GM12878 (cell line): ENCODE results near the gene SCARB1. TPM values are rescaled to one million over a fixed set of nuclear protein-coding genes. Genes with fewer than 3 reads are reported as not detected.

ENCODE experiments used
- ATAC-seq: fragments of 200-7000 bp; cut with Tn5 transposase; 3 replicates; pipeline ENCODE4 v1.9.1; 2020; ENCODE audit warnings: mild to moderate bottlenecking, moderate library complexity
- BruUV-seq: library from RNA; stranded (reverse); fragments of 400-500 nt; replicated peaks from 2 replicates; lab custom pipeline; 2021; lab: Mats Ljungman, UMichigan
- CTCF ChIA-PET: fragments of 300-600 bp; sonication (Branson Sonifier 250); formaldehyde crosslinking; extraction: SDS; loops from one replicate; lab custom pipeline; 2021; ENCODE audit warnings: inconsistent platforms; lab: Yijun Ruan, JAX
- POLR2A ChIA-PET: fragments of 350-600 bp; formaldehyde crosslinking; extraction: SDS; loops from one replicate; lab custom pipeline; 2021; ENCODE audit warnings: inconsistent platforms; lab: Charles Lee
- RAD21 ChIA-PET: fragments of 300-600 bp; sonication (Branson Sonifier 250); formaldehyde crosslinking; loops from one replicate; lab custom pipeline; 2023; ENCODE audit warnings: antibody characterized with exemption; ENCODE audit not compliant: unreplicated experiment; lab: Charles Lee
- SMC1A ChIA-PET: fragments of 300-600 bp; sonication (Branson Sonifier 250); formaldehyde crosslinking; loops from one replicate; lab custom pipeline; 2023; ENCODE audit not compliant: unreplicated experiment, uncharacterized antibody; lab: Charles Lee
- DNase-seq: peaks from one replicate; pipeline ENCODE4 v3.0.0-alpha.2; 2011; ENCODE audit warnings: low read depth, low spot score
- FAIRE-seq: peaks from 3 replicates; lab custom pipeline; 2011; peaks lifted over from hg19 to GRCh38; lab: Jason Lieb, UNC
- H2AFZ ChIP-seq: 2 replicates; pipeline ENCODE4 v1.6.0; 2011; ENCODE audit warnings: low read depth, low read length, control low read depth; ENCODE audit not compliant: control insufficient read depth
- H3K27ac ChIP-seq: 2 replicates; pipeline ENCODE4 v1.5.1; 2011; ENCODE audit warnings: control low read depth; ENCODE audit not compliant: control insufficient read depth, insufficient read depth
- H3K27me3 ChIP-seq, 2 experiments: replicated peaks in 1 of 2; 2 replicates each; pipeline versions ENCODE4 v1.6.0 to v1.6.1; 2011; ENCODE audit warnings: low read length in 1 of 2; ENCODE audit not compliant: control insufficient read depth in 2 of 2, insufficient read depth in 2 of 2
- H3K36me3 ChIP-seq, 2 experiments: 2 replicates each; pipeline ENCODE4 v1.5.1; 2011; ENCODE audit warnings: low read length in 1 of 2; ENCODE audit not compliant: control insufficient read depth in 2 of 2, insufficient read depth in 2 of 2
- H3K4me1 ChIP-seq: 2 replicates; pipeline ENCODE4 v1.6.1; 2011; ENCODE audit warnings: mild to moderate bottlenecking, low read length, moderate library complexity, mixed read lengths; ENCODE audit not compliant: control insufficient read depth, insufficient read depth
- H3K4me2 ChIP-seq: 2 replicates; pipeline ENCODE4 v1.6.0; 2011; ENCODE audit warnings: control low read depth; ENCODE audit not compliant: control insufficient read depth, insufficient read depth
- H3K4me3 ChIP-seq: fragments of 200-600 bp; sonication (generic); 2 replicates; pipeline ENCODE4 v1.5.1; 2016
- H3K79me2 ChIP-seq: 2 replicates; pipeline ENCODE4 v1.6.0; 2011; ENCODE audit warnings: low read length; ENCODE audit not compliant: control insufficient read depth, insufficient read depth
- H3K9ac ChIP-seq: 2 replicates; pipeline ENCODE4 v1.8.0; 2011; ENCODE audit warnings: low read length, control low read depth, mixed read lengths; ENCODE audit not compliant: control insufficient read depth, insufficient read depth
- H3K9me3 ChIP-seq: replicated peaks from 3 replicates; pipeline ENCODE4 v1.5.1; 2011; ENCODE audit warnings: mild to moderate bottlenecking, low read length; ENCODE audit not compliant: control insufficient read depth, insufficient read depth
- H4K20me1 ChIP-seq: 2 replicates; pipeline ENCODE4 v1.6.0; 2011; ENCODE audit not compliant: control insufficient read depth, insufficient read depth
- CTCF ChIP-seq, 3 experiments: IDR thresholded peaks in 2 of 3; conservative IDR thresholded peaks in 1 of 3; 2 replicates each; pipeline ENCODE4 v1.5.1; 2011; ENCODE audit warnings: low read depth in 3 of 3, low read length in 3 of 3, mild to moderate bottlenecking in 3 of 3, control low read depth in 2 of 3, moderate library complexity in 2 of 3, inconsistent platforms in 1 of 3, mixed read lengths in 1 of 3; ENCODE audit not compliant: control insufficient read depth in 2 of 3, insufficient read depth in 1 of 3; ENCODE audit errors: extremely low read depth in 1 of 3
- HDGF ChIP-seq: fragments of 450-650 bp; IDR thresholded peaks from 2 replicates; pipeline ENCODE4 v1.6.1; 2016; ENCODE audit warnings: antibody characterized with exemption
- STAT1 ChIP-seq: fragments of 450-650 bp; conservative IDR thresholded peaks from 2 replicates; pipeline ENCODE4 v1.6.1; 2014; ENCODE audit warnings: antibody characterized with exemption, mild to moderate bottlenecking
- WGBS: methylation state at CpG from one replicate; pipeline ENCODE4 v1.1.6; 2016; ENCODE audit warnings: low lambda C conversion rate; ENCODE audit not compliant: insufficient replicate concordance, insufficient coverage; ENCODE audit errors: missing lambda C conversion rate; 5-methylcytosine and 5-hydroxymethylcytosine counted together
- in situ Hi-C: fragments of 300-500 bp; cut with MboI; formaldehyde crosslinking; loops from 9 replicates; pipeline ENCODE4 v1.14.3; 2018; ENCODE audit warnings: mixed read lengths
- intact Hi-C: fragments of 100-400 bp; cut with micrococcal nuclease; formaldehyde crosslinking; loops from one replicate; pipeline ENCODE4 v1.14.2; 2022; ENCODE audit not compliant: unreplicated experiment
- polyA plus RNA-seq, 11 experiments: library from polyadenylated mRNA; depleted of rRNA in 4 of 11; unstranded in 6 of 11; stranded (reverse) in 5 of 11; fragments of >200 nt; fragmentation: Nextera tagmentation in 4 of 11; fragmentation: Illumina TruSeq in 1 of 11; extraction: Ambion mirVana in 4 of 11; extraction: Trizol in 1 of 11; gene quantifications; 1 replicate in 1 of 11; 2 replicates in 10 of 11; pipeline versions ENCODE4 v1.2.1 to v1.2.3, GENCODE V29; 2011 to 2016; ENCODE audit warnings: inconsistent platforms in 2 of 11, missing spikeins in 2 of 11, low read depth in 1 of 11
- total RNA-seq, 4 experiments: library from RNA; depleted of rRNA in 3 of 4; stranded (reverse); fragments of >200 nt in 3 of 4; fragmentation: Illumina TruSeq in 1 of 4; extraction: Trizol in 1 of 4; gene quantifications; 2 replicates each; pipeline versions ENCODE4 v1.2.1 to v1.2.3, GENCODE V29; 2013 to 2021
- TF ChIP-seq, protein P1 (sequence below): IDR thresholded peaks from 2 replicates; pipeline ENCODE4 v1.6.1; 2011; ENCODE audit warnings: mild to moderate bottlenecking, low read depth, low read length, moderate library complexity; ENCODE audit not compliant: insufficient replicate concordance
- TF ChIP-seq, protein P2 (sequence below): IDR thresholded peaks from 2 replicates; pipeline ENCODE4 v1.6.1; 2011; ENCODE audit warnings: low read depth, low read length, improper control_type of control experiment, borderline replicate concordance
- TF ChIP-seq, protein P3 (sequence below): fragments of 450-650 bp; IDR thresholded peaks from 2 replicates; pipeline ENCODE4 v1.6.1; 2016; ENCODE audit warnings: mild to moderate bottlenecking

Gene SCARB1
- total and polyA plus RNA-seq, 10 of the 15 experiments (the other 5 are each of a cell fraction or from before 2014, with no cell fraction given), result 0.34 to 104 (median 63.1) TPM

GRCh38 chr12:124864326-124864752 is 675 bp upstream of the SCARB1 start:
- RAD21 ChIA-PET, result interaction anchor here (1.4 to 1.6 kb wide), 3 partner anchors 21 to 90 kb away, joined by 4 to 8 read pairs (median 4); no protein-coding TSS in a partner anchor
- peak overlapping the region; percentile 70 for H3K27ac ChIP-seq
- POLR2A ChIA-PET, result interaction anchor here (0.6 to 3.1 kb wide), 5 partner anchors 40 to 1202 kb away, joined by 3 to 20 read pairs (median 3); no protein-coding TSS in a partner anchor
- TF ChIP-seq, protein P1, sequence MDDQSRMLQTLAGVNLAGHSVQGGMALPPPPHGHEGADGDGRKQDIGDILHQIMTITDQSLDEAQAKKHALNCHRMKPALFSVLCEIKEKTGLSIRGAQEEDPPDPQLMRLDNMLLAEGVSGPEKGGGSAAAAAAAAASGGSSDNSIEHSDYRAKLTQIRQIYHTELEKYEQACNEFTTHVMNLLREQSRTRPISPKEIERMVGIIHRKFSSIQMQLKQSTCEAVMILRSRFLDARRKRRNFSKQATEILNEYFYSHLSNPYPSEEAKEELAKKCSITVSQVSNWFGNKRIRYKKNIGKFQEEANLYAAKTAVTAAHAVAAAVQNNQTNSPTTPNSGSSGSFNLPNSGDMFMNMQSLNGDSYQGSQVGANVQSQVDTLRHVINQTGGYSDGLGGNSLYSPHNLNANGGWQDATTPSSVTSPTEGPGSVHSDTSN, result no peak
- TF ChIP-seq HDGF, result peak; percentile 48; the same call in 1 of the 2 replicates
- TF ChIP-seq, protein P2, sequence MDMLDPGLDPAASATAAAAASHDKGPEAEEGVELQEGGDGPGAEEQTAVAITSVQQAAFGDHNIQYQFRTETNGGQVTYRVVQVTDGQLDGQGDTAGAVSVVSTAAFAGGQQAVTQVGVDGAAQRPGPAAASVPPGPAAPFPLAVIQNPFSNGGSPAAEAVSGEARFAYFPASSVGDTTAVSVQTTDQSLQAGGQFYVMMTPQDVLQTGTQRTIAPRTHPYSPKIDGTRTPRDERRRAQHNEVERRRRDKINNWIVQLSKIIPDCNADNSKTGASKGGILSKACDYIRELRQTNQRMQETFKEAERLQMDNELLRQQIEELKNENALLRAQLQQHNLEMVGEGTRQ, result no peak
- 0 out of 2 replicates have a peak, but pooled peaks have one; percentile 20 for TF ChIP-seq STAT1
- TF ChIP-seq, protein P3, sequence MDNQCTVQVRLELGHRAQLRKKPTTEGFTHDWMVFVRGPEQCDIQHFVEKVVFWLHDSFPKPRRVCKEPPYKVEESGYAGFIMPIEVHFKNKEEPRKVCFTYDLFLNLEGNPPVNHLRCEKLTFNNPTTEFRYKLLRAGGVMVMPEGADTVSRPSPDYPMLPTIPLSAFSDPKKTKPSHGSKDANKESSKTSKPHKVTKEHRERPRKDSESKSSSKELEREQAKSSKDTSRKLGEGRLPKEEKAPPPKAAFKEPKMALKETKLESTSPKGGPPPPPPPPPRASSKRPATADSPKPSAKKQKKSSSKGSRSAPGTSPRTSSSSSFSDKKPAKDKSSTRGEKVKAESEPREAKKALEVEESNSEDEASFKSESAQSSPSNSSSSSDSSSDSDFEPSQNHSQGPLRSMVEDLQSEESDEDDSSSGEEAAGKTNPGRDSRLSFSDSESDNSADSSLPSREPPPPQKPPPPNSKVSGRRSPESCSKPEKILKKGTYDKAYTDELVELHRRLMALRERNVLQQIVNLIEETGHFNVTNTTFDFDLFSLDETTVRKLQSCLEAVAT, result peak; percentile 14; the same call in 1 of the 2 replicates
- no peak for TF ChIP-seq CTCF (IDR thresholded peaks at IDR 0.05 in 2 of 3, conservative IDR thresholded peaks at IDR 0.05 in 1 of 3; ENCODE audit: control insufficient read depth in 2 of 3, extremely low read depth in 1 of 3, insufficient read depth in 1 of 3, low read depth in 3 of 3, low read length in 3 of 3)
- H3K27me3 ChIP-seq, result no peaks in the 10 kb centered on the region
- DNase-seq (no peak), FAIRE-seq (no peak), ATAC-seq (no peak)
- intact Hi-C loops (no loop called here), in situ Hi-C loops (no loop called here)
- 87% methylated on average over 14 of the region's 14 CpGs for WGBS
- CTCF ChIA-PET, result interaction anchor here (0.9 to 5.5 kb wide), 2 partner anchors 14 to 42 kb away, joined by 3 to 48 read pairs; no protein-coding TSS in a partner anchor
- peaks cover 17% of the 10 kb centered on the region for H3K4me1 ChIP-seq
- H2AFZ ChIP-seq, result peak overlapping the region; percentile 66
- no peaks in the 10 kb centered on the region for H3K9me3 ChIP-seq
- H3K4me2 ChIP-seq, result peak overlapping the region; percentile 70
- H3K79me2 ChIP-seq, result peaks cover 43% of the 10 kb centered on the region
- H3K4me3 ChIP-seq, result peak overlapping the region; percentile 30; the same call in 1 of the 2 replicates
- SMC1A ChIA-PET, result interaction anchor here (0.6 to 1.0 kb wide), 2 partner anchors 11 to 26 kb away, joined by 3 to 4 read pairs; no protein-coding TSS in a partner anchor
- H4K20me1 ChIP-seq, result no peaks in the 10 kb centered on the region
- H3K9ac ChIP-seq, result peak overlapping the region; percentile 49; the same call in 1 of the 2 replicates
- H3K36me3 ChIP-seq, result no peaks in the 10 kb centered on the region; a peak in 1 of 4 replicates
- no TSS peak for BruUV-seq
